Keratinocyte (primary cell): ENCODE data around the gene ERFE.

ENCODE experiments used
- CTCF ChIP-seq, 3 experiments: IDR thresholded peaks in 1 of 3; conservative IDR thresholded peaks in 1 of 3; optimal IDR thresholded peaks in 1 of 3; 2 replicates in 2 of 3; 3 replicates in 1 of 3; pipeline versions ENCODE3 to v1.5.1; 2011; ENCODE audit warnings: low read length in 3 of 3, mild to moderate bottlenecking in 3 of 3, moderate library complexity in 2 of 3, control low read depth in 1 of 3, inconsistent platforms in 1 of 3; ENCODE audit not compliant: insufficient read depth in 2 of 3; ENCODE audit errors: extremely low read depth in 1 of 3
- EZH2 ChIP-seq: IDR thresholded peaks from one replicate; pipeline ENCODE4 v1.6.1; 2012; ENCODE audit warnings: inconsistent platforms, mild to moderate bottlenecking, low read length, moderate library complexity

GRCh38 chr2:238167344-238167715, 8.6 kb downstream of the ERFE start:
- TF ChIP-seq CTCF (optimal IDR thresholded peaks at IDR 0.05 in 1 of 3, IDR thresholded peaks at IDR 0.05 in 1 of 3, conservative IDR thresholded peaks at IDR 0.05 in 1 of 3; ENCODE audit: extremely low read depth in 1 of 3, insufficient read depth in 2 of 3, low read length in 3 of 3) (no peak), EZH2 (no peak)
